MCF 10A (cell line): ENCODE results near the gene PSMD5. TPM values are rescaled to one million over a fixed set of nuclear protein-coding genes. Genes with fewer than 3 reads are reported as not detected.

Experiments
- BruUV-seq: library from RNA; stranded (reverse); fragments of 400-500 nt; replicated peaks from 2 replicates; lab custom pipeline; 2021; lab: Mats Ljungman, UMichigan
- CTCF ChIA-PET: fragments of 300-600 bp; sonication (Branson Sonifier 250); formaldehyde crosslinking; extraction: SDS; loops from one replicate; lab custom pipeline; 2021; ENCODE audit warnings: antibody characterized with exemption, inconsistent platforms; lab: Yijun Ruan, JAX
- POLR2A ChIA-PET: fragments of 300-600, 350-650 bp; sonication (Branson Sonifier 250); formaldehyde crosslinking; extraction: SDS; loops from one replicate; lab custom pipeline; 2020; ENCODE audit warnings: antibody characterized with exemption, inconsistent platforms; lab: Yijun Ruan, JAX
- DNase-seq: peaks from one replicate; pipeline ENCODE4 v3.0.0-alpha.2; 2018; ENCODE audit not compliant: unreplicated experiment
- H3K27ac Mint-ChIP-seq: one replicate; pipeline ENCODE4 v1.8.0; 2022; ENCODE audit warnings: mild to moderate bottlenecking, low read depth, mixed read lengths; ENCODE audit not compliant: unreplicated experiment
- H3K27me3 Mint-ChIP-seq: one replicate; pipeline ENCODE4 v1.8.0; 2022; ENCODE audit warnings: mixed read lengths; ENCODE audit not compliant: insufficient read depth, unreplicated experiment
- H3K36me3 Mint-ChIP-seq: one replicate; pipeline ENCODE4 v1.8.0; 2022; ENCODE audit warnings: mild to moderate bottlenecking, moderate library complexity, mixed read lengths; ENCODE audit not compliant: insufficient read depth, unreplicated experiment
- H3K4me1 Mint-ChIP-seq: one replicate; pipeline ENCODE4 v1.8.0; 2022; ENCODE audit warnings: mixed read lengths; ENCODE audit not compliant: insufficient read depth, unreplicated experiment
- H3K4me3 Mint-ChIP-seq: one replicate; pipeline ENCODE4 v1.8.0; 2022; ENCODE audit warnings: mild to moderate bottlenecking, moderate library complexity, mixed read lengths; ENCODE audit not compliant: unreplicated experiment
- H3K9me3 Mint-ChIP-seq: one replicate; pipeline ENCODE4 v1.8.0; 2022; ENCODE audit warnings: mixed read lengths; ENCODE audit not compliant: unreplicated experiment
- CTCF ChIP-seq: fragments of 200-600 bp; IDR thresholded peaks from one replicate; pipeline ENCODE4 v1.8.0; 2022; ENCODE audit warnings: antibody characterized with exemption, mild to moderate bottlenecking; ENCODE audit not compliant: unreplicated experiment
- intact Hi-C: fragments of 100-400 bp; cut with micrococcal nuclease; formaldehyde crosslinking; loops from 2 replicates; pipeline ENCODE4 v1.14.1; 2022
- total RNA-seq: library from RNA; stranded (reverse); gene quantifications from 2 replicates; pipeline ENCODE4 v1.2.3, GENCODE V29; 2022

PSMD5 gene
- total RNA-seq, 1 experiment from 2014 or later = 71.0 TPM

DNA sequence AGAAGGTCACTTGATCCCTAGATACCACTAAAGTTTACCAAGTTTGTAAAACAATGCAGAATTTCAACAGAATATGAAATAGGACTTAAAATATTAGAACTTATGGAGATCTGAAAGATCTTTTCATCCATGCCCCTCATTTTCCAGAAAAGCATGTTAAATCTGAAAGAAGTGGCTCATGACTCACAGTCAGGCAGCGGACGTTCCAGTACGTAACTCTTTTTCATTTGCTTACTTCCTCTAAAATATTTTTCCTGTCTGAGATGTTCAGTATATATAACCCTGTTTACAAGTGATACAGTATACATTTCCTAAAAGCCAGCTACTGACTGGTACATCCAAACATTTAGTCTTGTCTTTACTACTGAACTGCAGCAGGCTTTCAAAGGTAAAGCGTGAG is 71.8 kb downstream of the PSMD5 start:
- H3K36me3 Mint-ChIP-seq = peaks cover 89% of the 10 kb centered on the region
- intact Hi-C loops = no loop called here
- ChIA-PET CTCF (interaction anchor here (0.7 to 8.7 kb wide), 3 partner anchors 16 to 151 kb away, joined by 3 to 55 read pairs (median 4); no protein-coding TSS in a partner anchor), POLR2A (interaction anchor here (0.8 kb wide), 2 partner anchors 23 to 173 kb away, joined by 3 read pairs; partner anchors contain the start of gene FBXW2)
- no TSS peak for BruUV-seq
- H3K27ac Mint-ChIP-seq = no peak overlapping the region
- no peaks in the 10 kb centered on the region for H3K27me3 Mint-ChIP-seq
- no peaks in the 10 kb centered on the region for H3K9me3 Mint-ChIP-seq
- H3K4me1 Mint-ChIP-seq = peaks cover 5% of the 10 kb centered on the region
- H3K4me3 Mint-ChIP-seq = no peak overlapping the region
- no peak for TF ChIP-seq CTCF
- no peak for DNase-seq

DNA sequence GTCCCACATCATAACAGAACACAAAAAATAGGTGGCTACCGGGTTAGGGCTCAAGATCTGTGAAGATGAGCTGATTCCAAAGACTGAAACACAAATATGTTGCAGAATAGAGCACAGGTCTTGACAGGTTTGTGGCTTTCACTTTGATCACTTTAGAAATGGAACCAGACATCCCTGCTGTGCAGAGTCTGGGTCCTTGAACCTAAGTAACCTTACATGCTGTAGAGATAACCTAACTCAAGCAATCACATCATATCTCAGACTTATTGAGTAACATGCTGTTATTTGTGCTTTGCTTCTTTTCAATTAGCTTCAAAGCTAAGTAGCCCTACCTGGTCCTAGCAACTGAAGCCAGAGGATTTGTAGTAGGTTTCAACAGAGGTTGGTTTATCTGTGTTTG is 73.8 kb downstream of the PSMD5 start:
- Mint-ChIP-seq H3K9me3 (no peaks in the 10 kb centered on the region), H3K4me3 (no peak overlapping the region), H3K27ac (no peak overlapping the region), H3K4me1 (no peaks in the 10 kb centered on the region), H3K36me3 (peaks cover 85% of the 10 kb centered on the region), H3K27me3 (no peaks in the 10 kb centered on the region)
- no peak for TF ChIP-seq CTCF
- CTCF ChIA-PET = interaction anchor here (1.1 to 8.7 kb wide), 2 partner anchors 14 to 20 kb away, joined by 3 to 55 read pairs; no protein-coding TSS in a partner anchor
- BruUV-seq = no TSS peak
- POLR2A ChIA-PET = interaction anchor here (1.0 to 4.4 kb wide), 3 partner anchors 10 to 24 kb away, joined by 3 to 18 read pairs (median 7); partner anchors contain the start of gene FBXW2
- intact Hi-C loops = no loop called here
- DNase-seq = no peak

GRCh38 chr9:120768247-120768646 is 74.5 kb downstream of the PSMD5 start:
- CTCF ChIA-PET = interaction anchor here (1.1 to 8.7 kb wide), 5 partner anchors 10 to 169 kb away, joined by 3 to 55 read pairs (median 3); no protein-coding TSS in a partner anchor
- Mint-ChIP-seq H3K4me1 (no peaks in the 10 kb centered on the region), H3K27ac (no peak overlapping the region), H3K4me3 (no peak overlapping the region), H3K27me3 (no peaks in the 10 kb centered on the region), H3K9me3 (no peaks in the 10 kb centered on the region), H3K36me3 (peaks cover 85% of the 10 kb centered on the region)
- no peak for DNase-seq
- BruUV-seq = no TSS peak
- POLR2A ChIA-PET = interaction anchor here (0.9 to 4.4 kb wide), 4 partner anchors 11 to 65 kb away, joined by 3 to 18 read pairs (median 5); partner anchors contain the start of gene FBXW2
- intact Hi-C loops = no loop called here
- no peak for TF ChIP-seq CTCF

DNA sequence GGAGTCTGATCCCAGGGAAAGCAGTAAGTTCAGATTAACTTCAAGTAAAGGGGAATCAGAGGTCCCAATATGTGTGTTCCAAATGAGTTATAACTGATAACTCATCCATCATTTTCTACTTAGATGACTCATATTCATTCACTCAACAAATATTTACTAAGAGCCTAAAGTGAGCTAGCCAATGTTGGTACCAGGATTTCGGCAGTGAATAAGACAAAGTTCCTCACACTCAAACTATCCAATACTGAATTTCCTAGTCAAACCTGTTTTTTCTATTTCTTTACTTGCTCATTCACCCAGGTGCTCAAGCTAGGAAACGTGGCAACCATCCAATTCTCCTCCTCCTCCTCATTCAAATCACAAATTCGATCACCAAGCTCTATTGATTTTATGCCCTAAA is 75.3 kb downstream of the PSMD5 start:
- peaks cover 86% of the 10 kb centered on the region for H3K36me3 Mint-ChIP-seq
- no peak overlapping the region for H3K4me3 Mint-ChIP-seq
- H3K4me1 Mint-ChIP-seq = no peaks in the 10 kb centered on the region
- ChIA-PET POLR2A (interaction anchor here (0.9 to 4.4 kb wide), 2 partner anchors 26 to 66 kb away, joined by 3 to 18 read pairs; partner anchors contain the start of gene FBXW2), CTCF (interaction anchor here (1.1 to 8.7 kb wide), 6 partner anchors 9 to 293 kb away, joined by 3 to 55 read pairs (median 4); no protein-coding TSS in a partner anchor)
- H3K9me3 Mint-ChIP-seq = no peaks in the 10 kb centered on the region
- no peaks in the 10 kb centered on the region for H3K27me3 Mint-ChIP-seq
- no TSS peak for BruUV-seq
- TF ChIP-seq CTCF = no peak
- H3K27ac Mint-ChIP-seq = no peak overlapping the region
- no peak for DNase-seq
- intact Hi-C loops = no loop called here

Other genes starting within 250 kb of the PSMD5 start
- 5.7 and 6.9 TPM in 2 replicates for gene MEGF9, start 128.5 kb downstream of the PSMD5 start, total RNA-seq
- gene FBXW2, start 49.5 kb downstream of the PSMD5 start, total RNA-seq = 53.9 and 58.4 TPM in 2 replicates
- gene PHF19, start 34.3 kb upstream of the PSMD5 start, total RNA-seq = 39.6 and 61.0 TPM in 2 replicates
- 0.84 and 1.2 TPM in 2 replicates for gene TRAF1, start 83.9 kb upstream of the PSMD5 start, total RNA-seq
- 3.2 and 4.2 TPM in 2 replicates for gene C5, start 207.4 kb upstream of the PSMD5 start, total RNA-seq
- 11.6 and 18.9 TPM in 2 replicates for gene CNTRL, start 232.0 kb upstream of the PSMD5 start, total RNA-seq